GM21825 (cell line): ENCODE data around the gene PPIC.
"Not testable (repeated sequence)": the region's sequence is repeated elsewhere in the genome, so short reads cannot be mapped to it uniquely, and the experiment has no call there.

ENCODE experiments used
- ATAC-seq: cut with Tn5 transposase; IDR thresholded peaks from one replicate; pipeline ENCODE4 v1.9.1; 2021; ENCODE audit warnings: mild to moderate bottlenecking, moderate library complexity; ENCODE audit not compliant: unreplicated experiment

The PPIC gene

DNA sequence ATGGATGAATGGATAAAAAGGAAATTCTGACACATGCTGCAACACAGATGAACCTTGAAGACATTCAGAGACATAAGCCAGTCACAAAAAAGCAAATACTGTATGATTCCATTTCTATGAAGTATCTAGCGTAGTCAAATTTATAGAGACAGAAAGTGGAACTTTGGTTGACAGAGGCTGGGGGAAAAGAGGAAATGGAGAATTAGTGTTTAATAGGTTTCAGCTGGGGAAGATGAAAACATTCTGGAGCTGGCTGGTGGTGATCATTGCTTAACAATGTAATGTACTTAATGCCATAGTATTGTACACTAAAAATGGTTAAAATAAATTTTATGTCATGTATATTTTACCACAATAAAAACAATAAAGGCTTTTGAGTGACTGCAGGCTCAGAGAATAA, 24.2 kb downstream of the PPIC start:
- ATAC-seq, result no peak

DNA sequence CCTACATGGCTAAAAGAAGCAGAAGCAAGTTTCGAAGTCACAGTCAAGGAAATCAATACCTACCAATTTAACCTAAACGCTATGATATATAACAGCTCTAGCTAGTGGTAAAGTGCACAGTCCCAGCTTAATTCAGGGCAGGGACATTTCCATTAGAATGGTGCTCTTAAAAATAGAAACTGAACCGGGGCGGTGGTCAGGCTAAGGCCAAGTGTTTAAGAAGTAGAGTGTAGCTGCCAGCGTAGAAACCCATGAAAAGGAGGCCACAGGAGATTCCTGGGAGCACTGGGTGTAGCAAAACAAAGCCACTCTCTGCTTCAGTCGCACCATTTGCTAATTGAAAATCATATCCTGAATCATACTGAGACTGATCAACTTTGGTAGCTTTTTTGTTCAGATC, 28.8 kb downstream of the PPIC start:
- no peak for ATAC-seq

DNA sequence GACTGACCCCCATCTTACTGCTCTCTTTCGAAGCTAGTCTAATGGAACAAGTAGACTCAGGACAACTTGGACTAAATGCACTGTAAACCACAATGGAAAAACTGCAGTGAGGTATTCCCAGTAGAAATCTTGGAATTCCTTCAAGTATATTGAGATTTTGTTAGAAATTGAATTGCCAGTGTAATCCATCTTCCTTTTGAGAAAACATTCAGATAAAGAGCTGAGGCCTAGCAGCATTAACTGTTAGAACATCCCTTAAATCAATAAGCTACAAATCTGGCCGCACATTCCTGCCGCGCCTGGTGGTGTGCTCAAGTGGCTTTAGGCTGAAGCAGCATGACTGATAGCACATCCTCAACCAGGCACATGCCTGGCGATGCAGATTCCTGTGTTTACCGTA, 29.3 kb downstream of the PPIC start:
- no peak for ATAC-seq

DNA sequence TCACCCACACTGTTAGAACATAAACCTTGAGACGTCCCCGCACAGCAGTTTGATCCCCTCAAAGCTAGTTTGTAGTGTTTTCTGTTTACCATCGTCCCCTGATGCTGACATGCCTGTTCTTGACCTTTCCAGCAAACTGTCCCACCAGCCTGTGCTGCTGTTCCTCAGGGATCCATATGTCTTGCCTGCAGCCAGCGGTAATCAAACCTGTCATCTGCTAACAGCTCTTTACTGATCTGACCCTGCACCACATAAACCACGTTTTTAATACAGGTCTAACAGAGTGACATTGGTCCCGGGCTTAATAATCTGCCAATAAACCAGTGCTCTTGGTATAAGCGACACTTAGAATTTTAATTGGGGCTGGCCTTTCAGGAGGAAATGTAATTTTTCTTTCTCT, 34.7 kb downstream of the PPIC start:
- ATAC-seq, result no peak

DNA sequence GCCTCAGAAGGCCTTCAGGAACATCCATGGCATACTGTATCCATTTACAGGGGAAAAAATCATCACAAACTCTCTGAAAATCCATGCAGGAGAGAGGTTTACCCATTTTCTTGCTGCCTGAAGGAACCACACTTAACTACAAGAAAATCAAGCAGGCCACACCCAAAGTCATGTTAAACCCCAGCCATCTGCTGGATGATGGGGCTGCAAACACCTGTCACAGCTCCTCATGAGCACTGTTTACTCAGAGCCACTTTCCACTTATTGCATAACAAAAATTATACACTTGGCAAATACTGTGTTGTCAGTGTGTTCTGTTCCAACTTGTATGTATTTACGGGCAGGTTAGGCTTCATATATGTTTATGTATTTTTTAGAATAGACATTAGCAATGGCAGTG, 35.8 kb downstream of the PPIC start:
- ATAC-seq, result no peak

DNA sequence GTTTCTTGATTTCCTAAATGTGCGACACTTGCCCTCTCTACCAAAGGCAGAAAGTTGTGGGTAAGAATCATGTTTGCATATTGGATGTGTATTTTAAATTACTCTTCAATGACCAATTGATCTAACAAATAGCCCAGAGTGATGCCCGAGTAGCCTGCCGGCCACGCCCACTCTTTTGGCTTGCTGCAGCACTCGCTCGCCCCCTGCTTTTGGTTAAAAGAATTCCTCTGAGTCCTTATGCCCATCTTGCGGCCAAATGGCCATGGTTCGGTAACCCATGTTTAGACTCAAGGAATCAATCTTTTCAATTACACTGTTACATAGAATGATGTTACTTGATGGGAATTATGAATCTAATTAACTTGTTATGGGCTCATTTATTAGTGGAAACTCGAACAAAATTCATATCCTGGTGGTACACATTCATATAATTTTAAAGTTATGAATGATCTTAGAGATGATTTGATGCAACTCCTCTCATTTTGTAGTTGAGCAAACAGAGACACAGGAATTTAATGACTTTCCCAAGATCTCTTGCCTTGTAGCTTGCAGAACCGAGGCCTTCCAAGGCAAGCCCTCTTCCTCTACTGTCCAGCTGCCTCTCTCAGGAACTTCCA, 36.5 kb downstream of the PPIC start:
- ATAC-seq, result peak; percentile 91

DNA sequence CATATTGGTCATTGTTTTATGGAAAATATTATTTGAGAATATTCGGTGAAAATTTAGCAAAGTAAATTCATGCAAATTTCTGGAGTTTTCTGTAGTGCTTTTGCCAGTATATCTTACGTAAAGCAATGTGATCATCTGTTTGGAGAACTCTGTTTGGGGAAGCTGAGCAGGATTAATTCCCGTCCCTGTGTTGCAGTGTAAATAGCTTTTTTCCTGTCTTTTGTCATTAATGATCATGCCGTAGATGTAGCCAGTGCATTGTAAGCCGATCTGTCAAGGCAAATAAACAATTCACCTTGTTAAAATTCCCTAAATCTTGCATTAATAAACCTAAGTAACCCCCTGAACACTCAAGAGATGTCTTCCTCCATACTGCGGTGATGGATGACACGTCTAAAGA, 39.2 kb downstream of the PPIC start:
- no peak for ATAC-seq

DNA sequence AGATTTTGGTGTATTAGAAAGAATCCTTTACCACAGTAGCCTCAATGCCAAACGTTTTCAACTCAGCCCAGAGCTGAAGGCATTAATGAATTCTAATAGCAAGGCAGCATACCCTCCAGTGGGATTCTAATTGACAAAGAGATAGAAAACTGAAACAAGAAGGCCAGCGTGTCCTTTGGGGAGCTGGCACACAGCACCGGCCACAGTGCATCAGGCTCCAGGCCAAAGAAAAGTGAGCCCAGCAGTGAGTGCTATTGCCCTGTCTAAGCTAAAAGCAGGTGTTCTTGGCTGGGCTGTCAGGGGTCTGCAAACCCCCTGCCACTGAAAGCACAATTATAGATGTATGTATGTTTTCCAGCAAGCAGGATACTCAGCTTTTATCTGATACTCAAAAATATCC, 40.4 kb downstream of the PPIC start:
- ATAC-seq, result no peak

DNA sequence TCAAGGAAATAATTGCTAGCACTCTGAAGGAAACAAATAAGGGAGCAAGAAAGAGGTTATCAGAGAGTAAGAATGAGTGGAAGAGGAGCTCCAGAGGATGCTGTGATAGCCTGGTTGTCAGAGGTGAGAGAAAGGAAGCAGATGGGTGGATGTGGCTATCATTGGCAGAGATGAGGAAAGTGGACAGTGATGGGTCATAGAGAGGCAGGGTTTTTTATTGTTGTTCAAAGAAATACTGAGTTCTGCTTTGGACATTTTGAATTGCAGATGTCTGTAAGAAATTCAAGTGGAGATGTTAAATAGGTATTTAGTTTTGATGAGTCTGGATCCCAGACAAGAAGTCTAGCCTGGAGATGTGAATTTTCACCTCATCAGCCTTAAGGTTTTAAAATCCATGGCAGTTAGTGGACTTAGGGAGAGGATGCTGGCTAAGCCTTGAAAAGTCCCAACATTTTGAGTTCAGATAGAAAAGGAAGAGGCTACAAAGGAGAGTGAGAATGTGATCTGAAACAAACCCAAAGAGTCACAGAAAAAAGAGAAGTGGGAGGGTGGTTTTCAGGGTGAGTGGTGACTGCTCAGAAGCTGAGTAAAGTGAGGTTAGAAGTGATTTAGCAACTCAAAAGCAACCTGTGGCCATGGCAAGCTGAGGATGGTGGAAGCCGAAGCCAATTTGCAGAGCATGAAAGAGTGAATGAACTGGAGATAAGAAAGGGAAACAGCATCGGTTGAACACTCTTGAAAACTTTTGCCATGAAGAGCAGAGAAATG, 50.4 kb downstream of the PPIC start:
- ATAC-seq, result peak; percentile 90

DNA sequence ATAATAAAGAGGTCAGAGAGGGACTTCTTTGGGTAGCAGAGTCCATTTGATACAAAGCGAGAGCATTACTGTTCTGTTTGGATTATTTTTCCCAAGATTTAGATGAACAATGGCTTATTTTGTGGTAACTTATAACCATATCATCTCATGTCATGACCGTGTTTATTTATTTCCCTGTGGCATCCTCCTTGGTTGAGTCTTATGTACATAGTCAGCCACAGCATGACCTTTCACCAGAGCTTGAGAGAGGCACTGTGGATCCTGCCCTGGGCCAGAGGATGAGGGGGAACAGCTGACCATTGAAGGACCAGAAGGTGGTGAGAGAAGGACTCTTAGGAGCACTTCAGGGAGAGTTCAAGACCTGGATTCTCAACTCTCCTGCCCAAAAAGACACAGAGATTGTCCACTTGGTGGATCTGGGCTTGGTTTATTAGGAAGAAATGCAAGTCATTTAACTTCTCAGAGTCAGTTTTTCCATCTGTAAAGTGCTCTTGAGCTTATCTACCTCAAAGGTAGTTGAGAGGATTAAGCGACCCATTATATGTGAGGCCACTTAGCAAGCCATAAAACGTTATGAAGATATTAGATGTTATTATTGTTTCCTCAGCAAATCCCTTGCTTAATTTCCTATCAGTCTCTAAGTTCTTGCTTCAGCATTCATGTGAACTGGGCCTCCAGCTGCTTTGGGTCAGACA, 51.4 kb downstream of the PPIC start:
- no peak for ATAC-seq

DNA sequence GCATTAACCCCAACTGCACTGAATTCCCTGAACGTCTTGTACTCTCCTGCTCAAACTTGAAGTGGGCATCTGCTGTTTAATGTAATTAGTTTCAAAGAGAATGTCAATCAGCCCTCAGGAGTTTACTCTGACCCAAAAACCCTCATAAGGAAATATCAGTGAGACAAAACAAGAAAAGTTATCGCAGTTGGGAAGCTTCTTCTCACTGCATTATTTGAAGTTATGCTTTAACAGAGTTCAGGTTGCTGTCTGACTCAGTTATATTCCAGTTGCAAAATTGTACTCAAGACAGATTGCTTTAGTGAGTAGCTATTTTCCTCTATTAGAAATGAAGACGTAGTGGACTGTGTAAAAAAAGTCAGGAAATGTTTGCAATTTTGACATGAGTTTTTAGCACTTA, 52.1 kb downstream of the PPIC start:
- no peak for ATAC-seq

DNA sequence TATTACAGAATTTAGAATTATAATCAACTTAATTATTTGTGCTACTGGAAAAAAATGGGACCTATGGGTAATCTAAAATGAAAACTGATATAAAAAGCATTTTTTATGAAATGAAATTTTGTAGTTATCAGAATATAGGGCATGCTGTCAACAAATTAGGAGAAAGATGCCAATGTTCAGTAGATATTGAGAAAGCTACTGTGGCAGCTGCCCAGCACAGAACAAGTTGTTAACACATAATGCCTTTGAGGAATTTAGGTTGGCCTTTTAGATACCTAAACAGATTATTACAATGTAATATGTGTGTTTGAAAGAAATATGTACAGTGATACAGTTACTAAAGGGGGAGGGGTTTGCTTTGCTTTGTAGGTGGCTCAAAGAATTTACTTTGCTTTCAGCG, 54.1 kb downstream of the PPIC start:
- ATAC-seq, result no peak

DNA sequence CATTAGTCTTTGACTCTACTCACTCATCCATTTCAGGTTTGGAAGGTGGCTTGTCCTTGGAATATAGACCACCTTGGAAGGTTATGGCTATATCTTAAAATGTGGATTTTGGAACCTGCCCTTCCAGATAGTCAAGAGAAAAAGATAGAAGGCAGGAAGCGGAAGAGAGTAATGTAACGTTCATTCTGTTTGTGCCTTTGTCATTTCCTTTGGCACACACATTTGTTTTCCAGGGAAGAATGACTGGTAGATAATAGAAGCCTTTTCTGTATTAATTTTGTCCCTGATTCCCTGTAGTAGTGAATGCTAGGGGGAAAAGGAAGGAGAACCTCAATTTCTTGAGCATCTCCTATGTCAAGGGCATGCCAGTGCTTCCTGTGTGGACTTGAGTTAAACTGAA, 54.7 kb downstream of the PPIC start:
- no peak for ATAC-seq

DNA sequence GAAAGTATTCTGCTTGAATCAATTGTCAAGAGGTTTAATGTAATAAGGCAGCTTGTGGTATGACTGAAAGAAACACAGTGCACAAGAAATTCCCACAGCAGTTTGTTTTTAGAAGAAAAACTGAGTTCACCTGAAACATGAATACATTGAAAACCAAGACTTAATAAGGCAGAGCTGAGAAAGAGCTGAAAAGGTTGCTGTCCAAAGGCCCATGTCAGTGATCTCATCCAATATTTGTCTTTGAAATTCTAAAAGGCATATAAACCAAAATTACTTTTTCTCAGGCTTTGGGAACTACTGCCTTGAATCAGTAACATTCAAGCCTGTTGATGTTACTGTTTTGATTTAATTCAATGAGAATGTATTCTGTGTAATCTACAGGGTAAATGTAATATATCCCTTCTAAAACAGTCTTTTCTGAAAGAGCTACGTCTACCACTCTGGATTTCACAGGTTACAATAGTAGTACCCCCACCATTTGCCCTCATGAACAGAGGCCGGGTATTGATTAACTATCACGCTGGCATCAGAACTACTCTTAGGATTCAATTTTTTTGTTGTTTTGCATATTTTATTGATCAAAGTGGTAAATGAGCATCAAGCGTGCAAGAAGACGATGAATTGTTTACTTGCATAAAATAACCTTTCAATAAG, 57.8 kb downstream of the PPIC start:
- ATAC-seq, result no peak

DNA sequence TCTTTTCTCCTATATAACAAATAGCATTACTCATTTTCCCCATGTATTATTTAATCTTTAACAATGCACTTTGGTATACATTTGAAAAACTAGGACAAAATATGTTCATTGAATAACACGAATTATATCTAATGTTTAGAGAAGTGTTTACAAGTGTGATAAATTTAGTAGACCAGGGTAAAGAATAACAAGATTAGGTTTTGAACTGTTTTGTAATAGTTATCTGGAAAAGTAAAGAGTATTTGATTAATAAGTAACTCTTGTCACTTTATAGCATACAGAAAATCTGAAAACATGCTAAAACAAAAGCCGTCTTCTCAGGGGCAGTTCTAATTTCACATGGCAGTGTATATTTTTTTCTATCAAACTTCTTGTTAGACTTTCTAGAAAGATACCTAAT, 58.5 kb downstream of the PPIC start:
- no peak for ATAC-seq

DNA sequence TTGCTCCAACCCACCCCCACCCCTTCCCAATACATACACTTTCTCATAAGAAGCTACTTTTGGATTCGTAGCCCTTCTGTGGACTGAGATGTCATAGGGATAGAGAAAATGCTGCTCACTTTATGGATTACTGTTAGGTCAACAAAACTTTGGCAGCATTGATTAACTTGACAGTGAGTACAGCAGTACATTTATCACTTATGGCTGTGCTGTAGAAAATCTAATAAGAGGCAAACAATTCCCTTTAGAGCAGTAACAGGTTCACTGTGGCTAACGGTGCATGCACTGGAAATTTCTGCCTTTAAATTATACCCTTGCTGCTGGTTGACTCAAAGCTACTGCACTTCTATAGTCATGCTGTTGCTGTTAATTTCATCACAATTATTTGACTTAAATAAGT, 59.2 kb downstream of the PPIC start:
- ATAC-seq, result no peak

DNA sequence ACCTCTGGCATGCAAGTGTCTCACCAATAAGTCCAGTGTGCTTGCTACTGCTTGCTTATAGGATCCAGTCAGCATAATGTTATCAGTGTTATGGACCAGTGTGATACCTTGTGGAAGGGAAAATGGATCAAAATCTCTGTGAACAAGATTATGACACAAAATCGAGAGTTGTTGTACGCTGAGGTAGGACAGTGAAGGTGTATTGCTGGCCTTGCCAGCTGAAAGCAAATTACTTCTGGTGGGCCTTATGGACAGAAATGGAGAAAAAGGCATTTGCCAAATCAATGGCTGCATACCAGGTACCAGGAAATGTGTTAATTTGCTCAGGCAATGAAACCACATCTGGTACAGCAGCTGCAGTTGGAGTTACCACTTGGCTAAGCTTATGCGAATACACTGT, 62.3 kb downstream of the PPIC start:
- ATAC-seq, result not testable (repeated sequence)

DNA sequence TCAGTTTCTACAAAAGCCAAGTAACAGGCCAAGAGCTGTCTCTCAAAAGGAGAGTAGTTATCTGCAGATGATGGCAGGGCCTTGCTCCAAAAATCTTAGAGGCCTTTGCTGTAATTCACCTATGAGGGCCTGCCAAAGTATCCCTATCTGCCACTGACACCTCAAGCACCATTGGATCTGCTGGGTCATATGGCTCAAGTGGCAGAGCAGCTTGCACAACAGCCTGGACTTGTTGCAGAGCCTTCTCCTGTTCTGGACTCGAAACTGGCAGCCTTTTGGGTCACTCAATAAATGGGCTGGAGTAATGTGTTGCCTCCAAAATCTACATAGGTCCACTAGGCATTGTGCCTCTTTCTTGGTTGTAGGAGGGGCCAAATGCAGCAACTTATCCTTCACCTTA, 62.8 kb downstream of the PPIC start:
- ATAC-seq, result not testable (repeated sequence)
